NCI-H1092 (cell line): ENCODE results near the gene TAS2R14.

Experiments
- DNase-seq: peaks from one replicate; lab custom pipeline; 2025; lab: John Stamatoyannopoulos, UW

TAS2R14 gene

GRCh38 chr12:10909462-10909861 lies 29.6 kb downstream of the TAS2R14 start, which contains the start of gene TAS2R13:
TSS of gene TAS2R13 (minus strand) at chr12:10909562. CDS start at chr12:10909298, 264 bp downstream.
- DNase-seq = no peak

DNA sequence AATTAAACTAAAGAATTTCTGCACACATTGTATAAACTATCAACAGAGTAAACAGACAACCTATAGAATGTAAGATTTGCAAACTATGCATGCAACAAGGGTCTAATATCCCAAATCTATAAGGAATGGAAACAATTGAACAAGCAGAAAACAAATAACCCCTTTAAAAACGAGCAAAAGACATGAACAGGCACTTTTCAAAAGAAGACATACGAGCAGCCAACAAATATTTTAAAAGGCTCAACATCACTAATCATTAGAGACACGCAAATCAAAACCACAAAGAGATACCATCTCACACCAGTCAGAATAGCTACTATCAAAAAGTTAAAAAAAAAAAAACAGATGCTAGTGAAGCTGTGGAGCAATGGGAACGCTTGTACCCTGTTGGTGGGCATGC lies 34.4 kb downstream of the TAS2R14 start:
- no peak for DNase-seq

DNA sequence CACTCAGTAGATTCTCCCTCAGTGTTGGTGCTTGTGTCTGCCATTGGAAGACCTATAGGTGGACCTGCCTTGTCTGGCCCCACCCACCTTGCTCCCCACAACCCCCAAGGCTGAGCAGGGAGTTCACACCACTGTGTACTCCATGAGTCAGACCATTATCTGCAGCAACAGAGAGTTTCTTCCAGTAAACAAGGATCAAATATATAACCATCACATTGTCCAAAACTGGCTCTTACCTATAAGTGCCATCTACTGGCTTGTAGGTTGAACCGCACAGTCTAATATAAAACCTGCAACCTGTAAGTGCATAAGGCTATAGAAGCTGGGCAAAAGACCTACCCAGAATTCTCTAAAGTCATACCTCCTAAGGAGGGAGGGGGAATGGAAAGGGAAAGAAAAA lies 37.6 kb downstream of the TAS2R14 start:
- no peak for DNase-seq

DNA sequence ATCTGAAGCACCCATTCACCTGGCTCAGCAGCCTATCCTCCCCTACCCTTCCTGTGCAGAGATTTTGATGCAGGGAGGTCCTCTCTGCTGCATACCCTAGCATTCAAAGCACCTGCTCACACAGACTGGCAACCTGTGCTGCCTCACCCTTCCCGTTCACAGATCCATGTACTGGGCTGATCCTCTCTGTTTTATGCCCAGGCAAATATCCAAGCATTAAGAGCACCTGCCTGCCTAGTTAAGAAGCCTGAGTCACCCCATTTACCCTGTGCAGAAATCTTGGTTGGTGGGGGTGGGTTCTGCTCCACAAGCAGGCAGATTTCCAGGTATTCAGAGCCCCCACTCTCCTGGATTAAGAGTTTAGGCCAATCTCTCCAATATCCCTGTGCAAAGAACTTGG lies 38.1 kb downstream of the TAS2R14 start:
- no peak for DNase-seq

DNA sequence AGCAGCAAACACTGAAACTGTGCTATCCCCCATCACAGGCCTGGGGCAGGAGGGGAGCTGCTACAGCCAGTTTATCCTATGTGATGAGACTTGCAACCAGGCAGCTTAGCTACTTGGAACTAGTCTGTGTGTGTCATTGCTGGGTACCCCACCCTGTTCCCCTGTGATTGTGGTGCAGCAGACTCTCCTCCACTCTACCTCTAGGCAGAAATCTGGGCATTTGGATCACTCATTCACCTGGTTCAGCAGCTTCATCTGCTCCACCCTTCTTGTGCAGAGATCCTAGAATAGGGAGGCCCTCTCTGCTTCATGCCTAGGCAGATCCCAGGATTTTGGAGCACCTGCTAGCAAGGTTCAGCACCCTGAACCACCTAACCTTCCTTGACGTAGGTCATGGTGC lies 38.5 kb downstream of the TAS2R14 start:
- no peak for DNase-seq

DNA sequence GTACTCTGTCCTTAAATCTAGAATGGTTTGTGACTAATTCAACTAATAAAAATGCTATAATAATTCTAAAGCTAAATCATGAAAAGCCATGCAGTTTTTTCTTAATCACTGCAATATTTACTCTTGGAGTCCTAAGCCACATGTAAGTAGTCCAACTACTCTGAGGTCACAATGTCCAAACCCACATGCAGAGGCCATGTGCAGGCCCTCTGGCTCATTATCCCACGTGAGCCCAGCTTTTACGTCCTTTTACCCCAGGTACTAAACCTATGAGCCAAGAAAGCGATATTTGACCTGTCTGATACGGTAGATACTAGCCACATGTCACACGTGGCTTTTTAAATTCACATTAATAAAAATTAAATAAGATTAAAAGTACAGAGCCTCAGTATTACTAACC lies 42.2 kb downstream of the TAS2R14 start:
- DNase-seq = no peak

DNA sequence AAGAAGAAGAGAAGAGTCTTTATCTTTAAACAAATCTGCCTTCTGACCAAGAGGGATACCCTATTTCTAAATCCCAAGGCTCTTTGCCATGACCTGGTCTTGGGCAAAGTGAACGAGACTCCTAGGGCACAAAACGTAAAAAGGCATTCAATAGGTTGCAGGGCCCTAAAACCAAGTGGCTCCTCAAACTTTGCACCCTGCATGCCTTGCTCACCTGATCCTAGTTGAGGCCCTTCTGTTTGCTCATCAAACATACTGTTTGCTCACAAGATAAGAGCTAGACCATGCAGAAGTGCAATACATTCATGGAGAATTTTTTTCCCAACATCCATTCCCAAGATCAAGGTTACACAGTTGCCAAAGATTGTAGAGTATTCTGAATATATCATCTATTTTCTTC lies 47.1 kb downstream of the TAS2R14 start:
- DNase-seq = no peak

- DNase-seq = no peak
Observed at GRCh38 chr12:10889226-10889625, 49.8 kb downstream of the TAS2R14 start.
